ENCODE results near the gene IQSEC1. TPM values are rescaled to one million over a fixed set of nuclear protein-coding genes. Genes with fewer than 3 reads are reported as not detected.

The IQSEC1 gene
- total RNA-seq, 3 donors from 2014 or later = 26.9 to 45.4 (median 26.9) TPM

GRCh38 chr3:12961697-12962036 is 111.6 kb downstream of the IQSEC1 start:
- H3K4me1 ChIP-seq = peaks cover 0 to 6% of the 10 kb centered on the region in 2 donors
- TF ChIP-seq POLR2AphosphoS5 (IDR thresholded peaks at IDR 0.05) = no peak
- TF ChIP-seq POLR2A (IDR thresholded peaks at IDR 0.05) = no peak
- no peak for TF ChIP-seq CTCF (IDR thresholded peaks at IDR 0.05)
- no peak for DNase-seq (ENCODE audit: low spot score in 2 of 2)
- no peaks in the 10 kb centered on the region for H3K9me3 ChIP-seq
- H3K4me3 ChIP-seq = no peak overlapping the region
- no peaks in the 10 kb centered on the region for H3K36me3 ChIP-seq
- H3K27ac ChIP-seq = no peak overlapping the region
- H3K27me3 ChIP-seq = no peaks in the 10 kb centered on the region
- intact Hi-C loops (cut with DNase I; ENCODE audit: low total_unique reads) = no loop called here

DNA sequence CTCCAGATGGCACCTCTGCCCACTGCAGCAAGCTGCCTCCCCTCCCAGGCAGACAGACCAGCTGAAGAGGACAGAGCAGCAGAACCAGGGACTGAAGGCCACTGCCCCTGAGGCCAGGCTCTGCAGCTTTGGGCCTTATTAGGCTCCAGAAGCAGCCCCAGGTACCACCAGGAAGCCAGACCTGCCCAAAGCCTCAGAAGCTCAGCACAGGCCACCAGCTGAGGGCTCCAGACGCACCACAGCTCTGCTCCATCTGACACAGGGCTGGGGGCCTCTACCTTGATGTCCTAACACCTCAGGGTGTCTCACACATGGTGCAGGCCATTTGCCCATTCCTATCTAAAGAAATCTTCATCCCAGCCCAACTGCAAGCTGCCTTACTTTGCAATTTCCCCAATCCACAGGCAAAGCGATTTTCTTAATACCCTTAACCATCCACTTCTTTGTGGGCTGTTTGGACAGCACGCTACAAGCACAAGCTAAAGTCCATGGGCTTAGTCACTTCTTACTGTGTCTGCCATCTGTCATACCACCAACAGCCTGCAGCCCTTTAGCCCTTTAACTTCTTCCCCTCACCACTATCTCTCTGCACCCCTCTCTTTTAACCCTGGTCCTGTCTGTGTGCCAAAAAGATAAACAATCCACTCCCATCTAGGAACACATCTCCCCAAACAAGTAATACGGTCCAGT is 112.1 kb downstream of the IQSEC1 start:
- Histone ChIP-seq H3K27ac (no peak overlapping the region), H3K4me3 (no peak overlapping the region), H3K9me3 (no peaks in the 10 kb centered on the region), H3K36me3 (no peaks in the 10 kb centered on the region), H3K4me1 (peaks cover 0 to 6% of the 10 kb centered on the region in 2 donors), H3K27me3 (no peaks in the 10 kb centered on the region)
- DNase-seq (ENCODE audit: low spot score in 2 of 2) = no peak
- intact Hi-C loops (cut with DNase I; ENCODE audit: low total_unique reads) = no loop called here
- TF ChIP-seq CTCF (IDR thresholded peaks at IDR 0.05) = no peak
- no peak for TF ChIP-seq POLR2A (IDR thresholded peaks at IDR 0.05)
- TF ChIP-seq POLR2AphosphoS5 (IDR thresholded peaks at IDR 0.05) = no peak

DNA sequence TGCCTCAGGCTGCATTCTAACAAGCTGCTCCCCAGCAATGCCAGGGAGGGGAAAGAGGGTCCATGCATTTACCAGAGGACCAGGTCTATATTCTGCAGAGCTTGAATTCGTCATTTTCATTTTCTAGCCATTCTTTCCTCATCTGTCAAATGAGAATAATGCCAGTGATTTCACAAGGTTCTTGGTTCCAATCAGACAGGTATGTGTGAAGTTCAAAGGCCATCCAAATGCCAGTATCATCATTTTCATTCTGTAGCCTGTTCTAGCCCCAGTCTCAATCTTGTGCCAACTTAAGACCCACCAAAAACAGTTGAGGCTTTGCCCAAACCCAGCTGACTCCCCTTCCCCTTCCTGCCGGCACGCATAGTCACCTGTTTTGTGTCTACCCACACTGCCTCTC is 112.7 kb downstream of the IQSEC1 start:
- DNase-seq (ENCODE audit: low spot score in 2 of 2) = no peak
- H3K4me3 ChIP-seq = no peak overlapping the region
- H3K4me1 ChIP-seq = peaks cover 0 to 8% of the 10 kb centered on the region in 2 donors
- no peaks in the 10 kb centered on the region for H3K27me3 ChIP-seq
- no peaks in the 10 kb centered on the region for H3K9me3 ChIP-seq
- H3K36me3 ChIP-seq = no peaks in the 10 kb centered on the region
- no peak for TF ChIP-seq POLR2A (IDR thresholded peaks at IDR 0.05)
- TF ChIP-seq POLR2AphosphoS5 (IDR thresholded peaks at IDR 0.05) = no peak
- no peak for TF ChIP-seq CTCF (IDR thresholded peaks at IDR 0.05)
- no peak overlapping the region for H3K27ac ChIP-seq
- intact Hi-C loops (cut with DNase I; ENCODE audit: low total_unique reads) = no loop called here

GRCh38 chr3:12959838-12960378 is 113.3 kb downstream of the IQSEC1 start:
- Histone ChIP-seq H3K36me3 (no peaks in the 10 kb centered on the region), H3K27me3 (no peaks in the 10 kb centered on the region), H3K4me1 (peaks cover 0 to 9% of the 10 kb centered on the region in 2 donors), H3K4me3 (no peak overlapping the region), H3K27ac (no peak overlapping the region), H3K9me3 (no peaks in the 10 kb centered on the region)
- no peak for DNase-seq (ENCODE audit: low spot score in 2 of 2)
- TF ChIP-seq CTCF (IDR thresholded peaks at IDR 0.05) = no peak
- no peak for TF ChIP-seq POLR2AphosphoS5 (IDR thresholded peaks at IDR 0.05)
- TF ChIP-seq POLR2A (IDR thresholded peaks at IDR 0.05) = no peak
- intact Hi-C loops (cut with DNase I; ENCODE audit: low total_unique reads) = loop anchor here (5.0 kb wide), 1 partner anchor 1433 kb away; no protein-coding TSS in a partner anchor

DNA sequence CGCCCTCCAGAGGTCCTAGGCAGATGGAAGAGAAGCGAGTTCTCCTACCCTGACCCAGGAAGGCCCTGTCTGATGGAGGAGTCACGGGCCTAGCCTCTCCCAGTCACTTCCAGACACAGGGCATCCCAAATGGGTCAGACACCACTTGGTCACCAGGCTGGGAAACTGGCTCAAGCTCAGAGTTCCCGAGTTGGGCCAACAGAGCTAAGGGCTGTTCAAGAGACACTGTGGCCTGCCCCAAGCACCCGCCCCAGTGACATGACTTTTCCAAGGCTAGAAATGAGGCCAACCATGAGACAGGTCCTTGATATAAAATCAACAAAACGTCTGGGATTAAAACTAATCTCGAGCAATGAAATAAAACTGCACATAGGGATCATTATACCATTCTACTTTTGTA is 113.8 kb downstream of the IQSEC1 start:
- Histone ChIP-seq H3K27me3 (no peaks in the 10 kb centered on the region), H3K27ac (no peak overlapping the region), H3K36me3 (no peaks in the 10 kb centered on the region), H3K4me1 (peaks cover 3 to 8% of the 10 kb centered on the region in 2 donors), H3K9me3 (no peaks in the 10 kb centered on the region), H3K4me3 (no peak overlapping the region)
- intact Hi-C loops (cut with DNase I; ENCODE audit: low total_unique reads) = loop anchor here (5.0 kb wide), 1 partner anchor 1432 kb away; no protein-coding TSS in a partner anchor
- DNase-seq (ENCODE audit: low spot score in 2 of 2) = no peak
- TF ChIP-seq POLR2A (IDR thresholded peaks at IDR 0.05) (no peak), POLR2AphosphoS5 (IDR thresholded peaks at IDR 0.05) (no peak), CTCF (IDR thresholded peaks at IDR 0.05) (no peak)

All from breast epithelium (tissue), 4 donors.